Activated naive CD4-positive, alpha-beta T cell (primary cell): Measurements from ENCODE around the gene ZFR2.
A peak's percentile ranks its signal among the peaks of the same experiment; 100 is the strongest.
"Not testable (repeated sequence)": the region's sequence is repeated elsewhere in the genome, so short reads cannot be mapped to it uniquely, and the experiment has no call there.

Experiments
- DNase-seq, 4 experiments: peaks; one replicate each; lab custom pipeline; 2025; lab: John Stamatoyannopoulos, UW

Gene ZFR2

DNA sequence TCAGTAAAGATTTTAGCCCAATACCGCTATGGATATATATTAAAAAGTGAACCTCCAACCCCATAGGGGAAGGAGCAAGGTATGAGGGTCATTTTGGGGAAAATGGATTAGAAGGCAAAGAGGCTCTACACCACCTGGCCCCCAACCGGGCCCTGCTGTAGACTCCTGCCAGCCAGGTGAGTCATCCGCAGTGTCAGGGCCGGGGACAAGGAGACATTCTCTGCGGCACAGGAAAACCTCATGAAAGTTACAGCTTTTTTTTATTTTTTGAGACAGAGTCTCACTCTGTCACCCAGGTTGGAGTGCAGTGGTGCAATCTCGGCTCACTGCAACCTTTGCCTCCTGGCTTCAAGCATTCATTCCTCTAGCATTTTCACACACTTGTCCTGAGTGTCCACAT lies 32.0 kb downstream of the ZFR2 start:
- DNase-seq: no peak

DNA sequence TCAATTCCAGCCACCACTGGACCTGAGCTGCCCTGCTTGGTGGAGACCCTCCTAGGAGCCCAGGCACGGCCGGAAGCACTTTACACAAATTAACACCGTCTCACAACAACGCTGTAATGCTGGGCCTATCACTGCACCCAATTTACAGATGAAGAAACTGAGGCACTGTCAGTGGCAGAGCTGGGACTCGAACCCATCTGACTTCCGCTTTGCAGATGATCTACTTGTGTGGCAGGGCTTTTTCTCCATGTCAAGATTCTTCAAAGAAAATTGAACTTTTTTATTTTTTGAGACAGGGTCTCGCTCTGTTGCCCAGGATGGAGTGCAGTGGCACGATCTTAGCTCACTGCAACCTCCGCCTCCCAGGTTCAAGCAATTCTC lies 33.8 kb downstream of the ZFR2 start:
- no peak for DNase-seq

DNA sequence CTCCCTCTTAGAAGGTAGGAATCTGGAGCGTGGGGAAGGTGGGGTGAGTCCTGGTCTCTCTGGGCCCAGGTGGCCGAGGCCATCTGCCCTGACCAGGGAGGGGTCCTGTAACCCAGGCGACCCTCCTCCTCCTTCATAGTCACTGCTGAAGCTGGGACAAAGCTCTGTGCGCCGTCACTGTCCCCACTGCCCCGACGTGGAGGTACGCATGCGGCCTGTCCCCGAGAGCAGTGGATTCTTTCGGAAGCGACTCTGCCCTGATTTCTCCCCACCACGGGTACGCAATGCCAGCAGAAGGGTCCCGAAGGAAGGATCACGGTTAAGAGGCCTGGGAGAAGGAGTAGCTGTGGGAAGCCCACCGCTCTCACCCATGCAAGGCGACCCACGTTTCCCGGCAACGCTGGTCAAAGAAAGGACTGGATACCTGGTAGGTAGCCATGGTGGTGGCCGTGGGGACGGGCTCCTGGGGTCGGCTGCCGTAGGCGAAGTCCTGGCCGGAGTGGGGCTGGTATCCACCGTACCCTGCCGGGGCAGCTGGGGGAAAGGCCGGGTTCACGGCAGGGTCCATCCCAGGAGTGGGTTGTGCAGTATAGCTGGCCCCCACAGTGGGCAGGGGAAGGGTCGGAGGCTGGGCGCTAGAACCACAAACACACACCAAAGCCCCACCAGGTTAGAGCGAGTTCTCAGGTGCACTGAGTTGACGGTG lies 34.3 kb downstream of the ZFR2 start:
- DNase-seq: no peak

DNA sequence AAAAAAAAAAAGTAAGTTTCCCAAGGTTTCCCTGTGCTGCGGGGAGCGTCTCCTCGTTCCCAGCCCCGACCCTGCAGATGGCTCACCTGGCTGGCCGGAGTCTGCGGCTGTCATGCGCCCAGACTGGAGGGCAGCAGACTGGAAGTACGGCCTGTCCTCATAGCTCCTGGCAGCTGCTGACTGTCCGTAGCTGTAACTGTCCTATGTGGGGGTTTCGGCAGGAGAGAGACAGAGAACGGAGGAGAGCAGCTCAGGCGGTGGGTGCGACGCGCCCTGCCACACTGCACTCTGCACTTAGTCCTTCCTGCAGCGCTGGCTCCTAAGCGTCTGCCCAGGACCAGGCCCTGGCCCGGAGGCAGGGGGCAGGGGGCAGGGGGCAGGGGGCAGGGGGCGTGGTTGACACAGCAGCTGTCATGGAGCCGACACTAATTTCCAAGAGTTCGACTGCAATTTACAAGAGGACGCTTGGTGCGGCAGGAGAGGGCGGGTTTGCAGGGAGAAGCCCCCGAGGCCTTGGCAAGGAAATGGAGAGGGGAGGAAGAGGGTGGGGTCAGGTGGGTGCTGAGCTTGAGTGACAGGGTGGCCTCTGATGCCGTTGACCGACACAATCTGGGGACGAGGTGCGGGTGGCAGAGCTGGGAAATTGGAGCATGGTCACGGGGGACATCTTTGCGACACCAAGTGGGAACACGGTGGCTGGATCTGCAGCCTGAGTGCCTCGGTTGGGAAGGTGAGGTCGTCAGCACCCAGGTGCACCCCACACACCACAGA lies 35.1 kb downstream of the ZFR2 start:
- DNase-seq: no peak

DNA sequence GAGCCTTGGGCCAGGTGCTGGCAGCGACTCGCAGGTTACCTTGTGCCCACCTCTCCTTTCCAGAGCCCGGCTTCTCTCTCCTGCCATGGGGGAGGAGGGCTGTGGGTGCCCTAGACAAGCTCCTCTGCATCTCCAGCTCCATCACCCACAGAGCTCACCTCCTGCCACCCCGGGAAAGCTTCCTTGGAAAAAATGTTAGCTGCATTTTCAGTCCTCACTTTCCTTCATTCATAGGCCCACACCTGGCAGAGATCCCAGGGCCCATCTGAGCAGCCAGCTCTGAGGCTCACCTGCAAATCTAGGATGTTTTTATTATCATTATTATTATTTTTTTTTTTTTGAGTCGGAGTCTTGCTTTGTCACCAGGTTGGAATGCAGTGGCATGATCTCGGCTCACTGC lies 36.8 kb downstream of the ZFR2 start:
- DNase-seq: no peak

DNA sequence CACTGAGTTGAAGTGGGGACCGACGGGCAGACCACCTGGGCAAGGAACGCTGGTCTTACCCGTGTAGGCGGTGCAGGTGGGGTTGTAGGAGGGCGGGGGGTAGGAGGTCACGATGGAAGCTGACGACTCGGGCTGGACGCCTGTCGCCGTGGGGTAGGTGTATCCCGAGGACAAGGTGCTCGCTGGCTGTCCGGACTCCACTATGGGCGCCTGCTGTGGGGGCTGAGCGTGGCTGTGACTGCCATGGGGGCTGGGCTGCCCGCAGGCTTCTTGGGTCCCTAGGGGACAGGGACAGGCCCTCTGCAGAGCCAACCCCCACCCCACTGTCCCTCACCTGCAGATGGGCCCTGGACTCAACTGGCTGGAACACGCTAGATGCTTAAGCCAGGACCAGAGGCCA lies 37.2 kb downstream of the ZFR2 start:
- no peak for DNase-seq

DNA sequence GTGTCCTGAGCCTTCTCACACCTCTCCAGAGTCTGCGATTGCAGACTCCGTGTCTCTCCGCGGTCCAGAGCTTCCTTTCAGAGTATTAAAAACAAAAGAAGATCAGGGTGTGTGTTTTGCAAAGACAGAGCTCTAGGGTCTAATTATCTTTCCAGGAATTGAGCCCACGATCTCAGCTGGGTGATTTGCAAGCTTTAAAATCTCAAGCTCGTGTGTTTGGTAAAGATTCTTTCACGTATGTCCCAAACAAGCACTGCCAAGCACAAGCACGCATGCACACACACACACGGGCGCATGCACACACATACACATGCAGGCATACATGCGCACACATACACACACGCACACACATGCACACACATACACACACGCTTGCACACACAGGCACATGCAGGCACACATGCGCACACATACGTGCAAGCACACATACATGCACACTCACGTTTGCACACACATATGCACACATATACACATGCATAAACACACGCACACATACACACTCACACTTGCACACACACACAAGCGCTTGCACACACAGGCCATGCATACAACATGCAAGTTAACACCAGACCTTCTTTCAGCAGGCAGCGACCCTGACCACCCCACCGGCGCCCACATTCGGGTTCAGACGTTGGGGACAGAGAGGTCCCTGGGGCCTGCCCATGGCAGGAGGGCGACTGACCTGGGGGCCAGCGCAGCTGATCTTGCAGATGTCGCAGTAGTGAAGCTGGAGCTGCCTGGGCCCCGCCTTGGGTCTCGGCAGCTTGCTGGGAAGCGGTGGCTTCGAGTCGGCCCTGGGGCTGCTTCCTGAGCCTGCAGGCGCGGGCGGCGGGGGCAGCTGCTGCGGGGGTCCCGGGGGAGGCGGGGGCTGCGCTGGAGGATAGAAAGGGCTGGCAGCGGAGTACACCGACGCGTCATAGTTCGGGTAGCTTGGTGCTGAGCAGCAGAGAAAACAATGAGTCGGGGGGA lies 37.9 kb downstream of the ZFR2 start:
- no peak for DNase-seq

DNA sequence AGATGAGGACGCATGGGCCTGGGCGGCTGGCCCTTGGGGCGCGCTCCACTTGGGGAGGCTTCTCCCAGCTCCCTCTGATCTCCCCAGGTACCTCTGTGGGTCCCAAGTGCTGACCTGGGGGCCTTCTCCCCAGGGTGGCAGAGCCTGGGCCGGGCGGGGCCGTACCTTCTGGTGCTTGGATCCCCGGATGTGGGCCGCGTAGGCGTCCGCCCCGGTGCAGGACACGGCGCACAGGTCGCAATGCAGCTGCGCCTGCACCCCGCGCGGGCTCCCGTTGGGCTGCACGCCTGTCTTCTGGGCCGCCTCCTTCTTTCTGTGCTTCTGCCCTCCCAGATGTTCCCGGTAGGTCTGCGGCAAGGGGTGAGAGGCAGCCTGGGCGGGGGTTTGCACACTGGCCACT lies 41.5 kb downstream of the ZFR2 start:
- DNase-seq: no peak

DNA sequence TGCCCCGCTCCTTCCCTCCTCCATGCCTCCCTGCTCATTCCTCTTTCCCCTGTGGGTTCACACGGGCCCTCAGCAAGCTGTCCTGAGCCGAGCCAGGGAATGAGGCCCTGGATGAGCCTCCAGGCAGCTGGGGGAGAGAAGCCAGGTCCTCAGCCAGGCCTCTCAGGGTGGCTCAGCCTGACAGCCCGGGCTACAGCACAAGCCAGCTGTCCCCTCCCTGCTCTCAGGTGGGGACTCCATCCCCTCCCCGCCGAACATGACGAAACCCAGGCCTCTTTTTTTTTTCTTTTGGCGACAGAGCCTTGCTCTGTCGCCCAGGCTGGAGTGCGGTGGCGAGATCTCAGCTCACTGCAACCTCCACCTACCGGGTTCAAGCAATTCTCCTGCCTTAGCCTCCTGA lies 42.7 kb downstream of the ZFR2 start:
- DNase-seq: no peak

DNA sequence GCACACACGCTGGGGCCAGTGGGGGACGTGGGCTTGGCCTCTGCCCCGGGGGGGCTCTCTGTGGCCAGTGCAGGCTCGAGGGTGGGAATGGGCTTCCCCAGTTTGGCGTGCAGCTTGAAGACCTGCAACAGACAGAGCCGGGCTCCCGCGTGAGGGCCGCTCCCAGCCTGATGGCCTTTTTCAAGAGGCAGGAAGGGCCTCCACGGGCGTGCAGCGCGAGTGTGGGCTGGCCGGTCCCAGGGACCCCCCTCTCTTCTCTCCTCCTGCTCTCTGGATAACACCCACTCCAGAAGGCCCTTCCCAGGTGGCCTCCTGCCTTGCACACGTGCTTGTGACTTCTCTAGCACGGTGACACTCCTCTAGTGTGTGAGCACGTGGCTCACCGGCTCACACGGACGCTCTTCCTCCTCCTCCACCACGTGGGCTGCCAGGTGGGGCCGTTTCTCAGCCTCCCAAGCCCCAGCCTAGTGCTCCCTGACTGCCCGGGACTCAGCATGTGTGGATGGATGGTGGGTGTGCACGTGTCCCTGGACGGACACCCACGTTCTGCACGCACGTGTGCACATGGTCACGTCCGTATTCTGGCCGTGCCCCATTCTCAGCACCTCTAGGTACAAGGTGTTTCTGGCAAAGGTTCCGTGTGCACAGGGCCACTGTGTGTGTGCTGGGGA lies 43.4 kb downstream of the ZFR2 start:
- DNase-seq: no peak

DNA sequence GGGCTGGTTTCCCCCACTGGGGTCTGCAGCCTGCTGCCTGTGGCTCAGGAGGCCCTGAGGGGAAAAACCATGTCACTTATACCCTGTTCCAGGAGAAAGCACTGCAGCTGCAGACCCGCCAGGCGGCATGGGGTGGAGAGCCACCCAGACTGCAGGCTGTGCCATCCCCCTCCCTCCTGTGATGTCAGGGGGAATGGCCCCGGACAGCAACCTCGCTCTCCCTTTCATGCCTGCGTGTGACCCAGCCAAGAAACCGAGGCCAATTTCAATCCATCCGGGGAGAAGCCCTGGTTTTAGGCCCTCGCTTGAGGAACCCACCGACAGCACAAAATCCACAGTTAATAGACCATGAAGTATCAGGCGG lies 45.5 kb downstream of the ZFR2 start:
- DNase-seq: no peak

DNA sequence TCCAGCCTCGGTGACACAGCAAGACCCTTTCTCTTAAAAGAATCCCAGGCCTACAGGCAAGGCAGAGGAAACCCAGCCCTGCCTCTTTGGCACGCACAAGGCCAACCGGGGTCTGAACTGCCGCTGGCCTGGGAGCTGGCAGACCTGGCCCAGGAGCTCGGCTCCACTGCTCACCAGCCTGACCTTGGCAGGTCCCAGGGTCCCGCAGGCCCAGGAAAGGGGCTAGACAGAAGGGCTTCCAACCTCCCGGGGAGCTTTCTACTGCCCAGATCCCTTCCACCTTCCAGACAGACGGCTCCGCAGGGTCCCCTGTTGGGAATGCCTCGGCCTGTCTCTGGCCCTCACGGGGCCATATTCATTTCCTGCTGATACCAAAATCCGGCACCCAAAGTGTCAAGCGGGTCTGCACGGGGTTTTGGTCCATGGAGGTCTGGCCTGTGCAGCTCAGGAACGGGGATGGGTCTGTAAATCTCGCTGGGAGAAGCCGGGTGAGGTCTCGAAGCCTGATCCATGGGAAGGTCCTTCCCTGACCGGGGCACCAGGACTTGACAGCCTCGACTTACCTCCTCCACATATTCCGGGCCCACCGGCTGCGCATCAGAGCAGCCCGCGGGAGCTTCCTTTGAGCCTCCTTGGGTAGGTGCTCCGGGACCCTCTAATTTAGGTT lies 46.0 kb downstream of the ZFR2 start:
- no peak for DNase-seq

DNA sequence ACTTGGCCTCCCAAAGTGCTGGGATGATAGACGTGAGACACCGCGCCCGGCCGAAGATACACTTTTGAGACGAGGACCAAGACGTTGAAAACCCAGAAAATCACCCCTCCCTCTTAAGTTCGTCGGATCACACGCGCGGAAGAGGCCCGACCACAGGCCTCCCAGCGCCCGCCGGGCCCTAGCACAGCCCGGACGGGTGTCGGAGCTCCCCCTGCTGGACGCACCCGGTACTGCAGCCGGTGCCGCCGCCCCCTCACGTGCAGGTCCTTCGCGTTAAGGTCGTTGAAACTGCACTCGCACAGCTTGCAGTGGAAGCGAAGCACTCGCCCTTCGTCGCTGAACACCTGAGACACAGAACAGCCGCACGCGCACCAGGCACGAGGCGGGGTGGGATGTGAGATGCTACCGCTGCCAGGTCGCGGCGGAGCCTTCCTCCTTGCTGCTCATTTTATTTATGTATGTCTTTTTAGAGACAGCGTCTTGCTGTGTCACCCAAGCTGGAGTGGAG lies 46.9 kb downstream of the ZFR2 start:
- peak; percentile 78 to 93 (median 90) for DNase-seq

DNA sequence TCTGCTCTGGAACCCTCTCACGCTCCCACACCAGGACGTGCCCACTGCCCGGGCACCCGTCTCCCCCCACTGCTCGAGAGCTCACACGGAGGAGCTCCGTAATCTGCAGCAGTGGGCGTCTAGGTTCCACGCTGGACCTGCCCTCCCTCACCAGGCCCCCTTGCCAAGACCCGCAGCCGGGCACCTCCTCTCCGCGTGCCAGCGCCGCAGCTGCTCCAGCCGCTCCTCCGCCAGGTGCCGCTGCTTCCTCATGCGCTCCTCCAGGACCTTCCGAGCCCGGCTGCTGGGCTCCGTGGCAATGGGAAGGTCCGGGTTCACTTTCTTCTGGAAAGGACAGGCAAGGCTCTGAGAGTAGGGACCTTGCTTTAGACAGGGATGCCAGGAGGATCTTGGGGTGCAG lies 47.7 kb downstream of the ZFR2 start:
- DNase-seq: no peak

DNA sequence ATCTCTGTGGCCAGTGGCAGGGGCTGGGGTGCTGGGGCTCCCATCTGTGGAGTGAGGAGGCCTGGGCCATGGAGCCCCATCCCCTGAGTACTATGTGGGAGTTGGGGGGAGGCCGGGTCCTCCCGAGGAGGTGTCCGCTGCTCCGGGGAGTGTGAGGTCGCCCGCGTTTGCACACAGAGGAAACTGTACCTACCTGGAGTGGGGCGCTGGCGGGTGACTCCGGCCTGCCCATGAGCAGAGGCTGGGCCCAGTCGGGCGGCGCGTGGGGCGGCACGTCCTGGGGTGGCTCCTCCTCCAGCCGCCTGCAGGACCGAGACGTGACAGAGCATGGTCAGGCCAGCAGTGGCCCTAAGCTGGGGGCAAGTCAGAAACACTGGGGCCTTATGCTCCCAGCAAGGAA lies 48.8 kb downstream of the ZFR2 start:
- no peak for DNase-seq

DNA sequence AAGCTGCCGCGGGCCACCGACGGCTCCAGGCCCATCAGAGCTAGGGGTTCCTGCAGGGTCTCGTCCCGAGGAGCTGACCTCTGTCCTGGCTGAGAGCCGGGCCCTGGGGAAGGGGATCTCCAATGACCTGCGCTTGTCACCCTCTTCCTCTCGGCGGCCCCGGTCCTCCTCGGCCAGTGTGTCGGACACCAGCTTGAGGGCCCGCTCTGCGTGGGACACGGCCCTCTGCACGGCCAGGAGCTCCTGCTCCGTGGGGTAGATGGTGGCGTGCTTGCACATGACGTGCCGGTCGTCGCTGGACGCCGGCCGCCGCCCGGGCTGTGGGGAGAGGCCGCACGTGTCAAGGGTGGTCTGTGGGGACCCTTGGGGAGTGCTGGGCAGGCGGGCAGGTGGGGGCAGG lies 49.9 kb downstream of the ZFR2 start:
- no peak for DNase-seq

DNA sequence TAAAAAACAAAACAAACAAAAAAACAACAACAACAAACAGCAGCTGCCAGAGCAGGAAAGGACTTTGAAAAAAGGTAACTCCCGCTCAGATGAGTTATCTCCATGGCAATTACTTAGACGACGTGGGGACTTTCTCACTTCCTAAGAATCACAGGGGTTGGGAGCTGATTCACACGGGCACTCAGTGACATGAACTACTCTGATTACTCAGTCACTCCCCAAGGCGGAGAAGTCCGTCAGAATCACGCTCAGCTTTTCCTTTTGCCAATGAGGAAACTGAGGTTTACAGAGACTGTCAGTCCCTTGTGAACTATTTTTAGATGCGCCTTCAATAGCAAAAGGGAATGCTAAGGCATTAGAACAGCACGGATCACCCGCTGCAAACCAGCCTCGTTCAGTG lies 50.4 kb downstream of the ZFR2 start:
- no peak for DNase-seq

DNA sequence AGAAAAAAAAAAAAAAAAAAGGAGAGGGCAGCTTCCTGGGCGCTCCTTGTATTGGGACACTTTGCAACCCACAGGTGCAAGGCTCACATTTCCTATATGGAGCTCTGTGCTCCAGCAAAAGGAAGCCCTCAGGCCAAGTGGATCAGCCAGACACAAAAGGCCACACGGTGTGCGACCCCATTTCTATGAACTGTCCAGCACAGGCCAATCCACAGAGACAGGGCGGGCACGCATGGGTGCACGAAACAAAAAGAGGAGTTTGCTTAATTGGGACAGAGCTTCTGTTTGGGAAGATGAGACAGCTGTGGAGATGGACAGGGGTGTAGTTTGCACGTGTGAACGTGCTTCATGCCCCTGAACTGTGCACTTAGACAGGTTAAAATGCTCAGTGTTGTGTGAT lies 51.1 kb downstream of the ZFR2 start:
- no peak for DNase-seq

DNA sequence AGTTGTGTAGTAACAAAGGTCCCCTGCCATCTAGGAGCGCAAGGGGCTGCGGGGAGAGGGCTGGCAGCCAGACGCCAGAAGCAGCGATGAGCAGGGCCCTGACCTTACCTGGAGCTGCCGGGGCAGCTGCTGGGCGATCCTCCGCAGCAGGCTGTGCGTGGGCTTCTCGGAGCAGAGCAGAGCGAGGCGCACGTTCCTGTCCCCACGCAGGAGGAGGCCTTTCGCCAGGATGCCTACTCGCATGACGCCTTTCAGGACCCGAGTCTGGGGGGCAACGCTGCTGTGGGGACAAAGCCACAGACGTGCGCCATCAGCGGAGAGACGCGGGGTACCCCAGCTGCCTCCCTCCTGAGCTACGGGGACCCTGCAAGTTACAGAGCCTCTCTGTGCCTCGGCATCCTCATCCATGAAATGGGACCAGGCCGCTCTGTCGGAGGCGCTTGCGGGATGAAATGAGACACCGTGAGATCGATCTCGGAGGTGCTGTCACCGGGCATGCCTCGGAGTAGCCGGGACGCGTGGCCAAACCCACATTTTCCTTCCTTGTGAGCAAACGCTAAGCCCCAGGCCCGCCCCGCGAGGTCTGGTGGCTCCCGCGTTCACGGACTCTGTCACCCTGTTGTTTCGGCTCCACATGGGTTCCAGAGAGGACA lies 52.1 kb downstream of the ZFR2 start:
- DNase-seq: no peak

DNA sequence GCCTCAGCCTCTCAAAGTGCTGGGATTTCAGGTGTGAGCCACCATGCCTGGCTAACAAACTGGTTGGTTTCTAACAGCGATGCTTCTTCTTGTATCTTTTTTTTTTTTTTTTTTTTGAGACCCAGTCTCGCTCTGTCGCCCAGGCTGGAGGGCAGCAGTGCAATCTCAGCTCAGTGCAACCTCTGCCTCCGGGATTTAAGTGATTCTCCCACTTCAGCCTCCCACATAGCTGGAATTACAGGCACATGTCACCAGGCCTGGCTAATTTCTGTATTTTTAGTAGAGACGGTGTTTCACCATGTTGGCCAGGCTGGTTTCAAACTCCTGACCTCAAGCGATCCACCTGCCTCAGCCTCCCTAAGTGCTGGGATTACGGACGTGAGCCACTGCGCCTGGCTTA lies 52.7 kb downstream of the ZFR2 start:
- DNase-seq: not testable (repeated sequence)

DNA sequence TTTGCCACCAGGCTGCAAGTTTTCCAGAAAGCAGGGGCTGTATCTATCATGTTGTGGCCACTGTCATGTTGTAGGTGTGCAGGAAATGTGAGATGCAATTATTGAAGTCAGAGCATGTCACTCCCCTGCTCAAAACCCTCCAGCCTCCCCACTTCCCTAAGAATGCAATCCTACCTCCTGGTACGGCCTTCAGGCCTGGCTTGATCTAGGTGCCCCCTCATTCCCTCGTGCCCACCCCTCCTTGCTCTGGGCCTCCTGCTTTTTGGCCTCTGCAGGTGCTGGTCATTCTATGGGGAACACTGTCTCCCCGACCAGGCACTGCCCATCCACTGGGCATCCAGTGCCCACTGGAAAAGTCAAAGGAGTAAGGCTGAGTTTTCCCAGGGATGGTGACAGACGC lies 54.2 kb downstream of the ZFR2 start:
- no peak for DNase-seq
